HepG2 (cell line): Measurements from ENCODE around the gene TP53TG5. TPM values are rescaled to one million over a fixed set of nuclear protein-coding genes. Genes with fewer than 3 reads are reported as not detected.

Experiments
- AHDC1 ChIP-seq: sonication (generic); formaldehyde crosslinking; IDR thresholded peaks from 2 replicates; pipeline ENCODE4 v1.5.1; 2020; ENCODE audit warnings: mild to moderate bottlenecking, missing genetic modification reagents, borderline replicate concordance
- ATF3 ChIP-seq: sonication (generic); formaldehyde crosslinking; IDR thresholded peaks from 2 replicates; pipeline ENCODE4 v1.4.0; 2020; ENCODE audit warnings: missing genetic modification reagents
- BORCS8-MEF2B ChIP-seq: sonication (generic); formaldehyde crosslinking; IDR thresholded peaks from 2 replicates; pipeline ENCODE4 v1.8.0; 2022; ENCODE audit warnings: mild to moderate bottlenecking, missing genetic modification reagents
- ERF ChIP-seq: IDR thresholded peaks from 2 replicates; pipeline ENCODE4 v1.6.1; 2018; ENCODE audit warnings: missing biosample characterization, missing genetic modification reagents
- FOXK2 ChIP-seq: fragments of 450-650 bp; IDR thresholded peaks from 2 replicates; pipeline ENCODE4 v1.6.1; 2016
- GTF2F1 ChIP-seq: fragments of 150-350 bp; IDR thresholded peaks from 2 replicates; pipeline ENCODE4 v1.6.1; 2014; ENCODE audit warnings: low read length
- HDAC1 ChIP-seq: sonication (generic); formaldehyde crosslinking; IDR thresholded peaks from 2 replicates; pipeline ENCODE4 v1.5.1; 2020; ENCODE audit warnings: mild to moderate bottlenecking, missing genetic modification reagents
- KLF11 ChIP-seq: IDR thresholded peaks from 2 replicates; pipeline ENCODE4 v1.6.1; 2016; ENCODE audit warnings: missing compliant biosample characterization
- KLF15 ChIP-seq: sonication (generic); formaldehyde crosslinking; IDR thresholded peaks from 2 replicates; pipeline ENCODE4 v1.8.1; 2023; ENCODE audit warnings: borderline replicate concordance, mild to moderate bottlenecking, inconsistent platforms, missing genetic modification reagents, mixed read lengths
- LBX2 ChIP-seq: sonication (generic); formaldehyde crosslinking; IDR thresholded peaks from 2 replicates; pipeline ENCODE4 v1.5.0; 2020; ENCODE audit warnings: missing genetic modification reagents, mild to moderate bottlenecking, borderline replicate concordance
- MBD4 ChIP-seq: IDR thresholded peaks from 2 replicates; pipeline ENCODE4 v1.6.1; 2012; ENCODE audit warnings: low read length, inconsistent platforms, borderline replicate concordance
- NONO ChIP-seq, 2 experiments: fragments of 450-650 bp in 1 of 2; sonication (generic) in 1 of 2; formaldehyde crosslinking in 1 of 2; IDR thresholded peaks in 1 of 2; conservative IDR thresholded peaks in 1 of 2; 2 replicates each; pipeline versions ENCODE4 v1.6.1 to v1.8.0; 2017 to 2022; ENCODE audit warnings: mild to moderate bottlenecking in 1 of 2, missing genetic modification reagents in 1 of 2, moderate library complexity in 1 of 2
- PHF8 ChIP-seq: sonication (generic); formaldehyde crosslinking; IDR thresholded peaks from 2 replicates; pipeline ENCODE4 v1.5.0; 2020; ENCODE audit warnings: missing genetic modification reagents
- RORA ChIP-seq: sonication (generic); formaldehyde crosslinking; IDR thresholded peaks from 2 replicates; pipeline ENCODE4 v1.5.0; 2020; ENCODE audit warnings: mild to moderate bottlenecking, missing genetic modification reagents, moderate library complexity
- SMAD1 ChIP-seq: sonication (generic); formaldehyde crosslinking; IDR thresholded peaks from 2 replicates; pipeline ENCODE4 v1.4.0; 2020; ENCODE audit warnings: missing genetic modification reagents, low read depth, mild to moderate bottlenecking, borderline replicate concordance
- YEATS4 ChIP-seq: sonication (generic); formaldehyde crosslinking; IDR thresholded peaks from 2 replicates; pipeline ENCODE4 v1.4.0; 2020; ENCODE audit warnings: missing genetic modification reagents, borderline replicate concordance
- ZFP36L2 ChIP-seq: sonication (generic); formaldehyde crosslinking; IDR thresholded peaks from 2 replicates; pipeline ENCODE4 v1.4.0; 2020; ENCODE audit warnings: missing genetic modification reagents
- ZNF124 ChIP-seq: sonication (generic); formaldehyde crosslinking; IDR thresholded peaks from 2 replicates; pipeline ENCODE4 v1.4.0; 2020; ENCODE audit warnings: missing genetic modification reagents
- ZNF510 ChIP-seq: sonication (generic); formaldehyde crosslinking; IDR thresholded peaks from 2 replicates; pipeline ENCODE4 v1.4.0; 2020; ENCODE audit warnings: low read depth, mild to moderate bottlenecking, missing genetic modification reagents
- ZNF816 ChIP-seq: sonication (generic); formaldehyde crosslinking; IDR thresholded peaks from 2 replicates; pipeline ENCODE4 v1.8.0; 2022; ENCODE audit warnings: missing genetic modification reagents, mild to moderate bottlenecking, borderline replicate concordance
- polyA plus RNA-seq, 8 experiments: library from polyadenylated mRNA; depleted of rRNA in 3 of 8; stranded (reverse) in 7 of 8; unstranded in 1 of 8; fragments of >200 nt; fragmentation: Illumina TruSeq in 4 of 8; extraction: Trizol in 4 of 8; gene quantifications; 2 replicates each; pipeline versions ENCODE4 v1.2.1 to v1.2.3, GENCODE V29; 2011 to 2016; ENCODE audit warnings: low read depth in 4 of 8, missing spikeins in 1 of 8, mixed read lengths in 1 of 8; ENCODE audit not compliant: insufficient read depth in 1 of 8
- total RNA-seq, 5 experiments: library from RNA; depleted of rRNA; stranded (reverse); fragments of >200 nt; fragmentation: Illumina TruSeq; extraction: Trizol; gene quantifications; 2 replicates each; pipeline ENCODE4 v1.2.3, GENCODE V29; 2016; ENCODE audit warnings: low read depth in 1 of 5
- TF ChIP-seq, protein P1 (sequence below): sonication (generic); formaldehyde crosslinking; IDR thresholded peaks from 2 replicates; pipeline ENCODE4 v1.4.0; 2020; ENCODE audit warnings: missing genetic modification reagents

The TP53TG5 gene
- total and polyA plus RNA-seq, 2 of the 13 experiments (the other 11 are each of a cell fraction or from before 2014, with no cell fraction given) = 0.11 TPM; not detected in 1

- TF ChIP-seq LBX2 (CRISPR knock-in tag) = no peak
- TF ChIP-seq BORCS8-MEF2B = no peak; the same call in 1 of the 2 replicates
- no peak for TF ChIP-seq SMAD1 (CRISPR knock-in tag)
- TF ChIP-seq NONO (IDR thresholded peaks at IDR 0.05) = no peak
- TF ChIP-seq NONO (CRISPR knock-in tag; conservative IDR thresholded peaks at IDR 0.05) = no peak
- TF ChIP-seq ZFP36L2 (CRISPR knock-in tag) = no peak; the same call in 1 of the 2 replicates
- peak; percentile 71; the same call in 1 of the 2 replicates for TF ChIP-seq ZNF510 (CRISPR knock-in tag)
- TF ChIP-seq AHDC1 (CRISPR knock-in tag) = no peak
- no peak for TF ChIP-seq MBD4
- no peak; the same call in 1 of the 2 replicates for TF ChIP-seq ERF (CRISPR knock-in tag)
- peak; percentile 77 for TF ChIP-seq HDAC1 (CRISPR knock-in tag)
- TF ChIP-seq PHF8 (CRISPR knock-in tag) = no peak
- TF ChIP-seq ZNF816 = peak; percentile 86; the same call in 1 of the 2 replicates
- TF ChIP-seq YEATS4 (CRISPR knock-in tag) = no peak
- TF ChIP-seq KLF15 = no peak
- no peak for TF ChIP-seq ZNF124
- TF ChIP-seq, protein P1, sequence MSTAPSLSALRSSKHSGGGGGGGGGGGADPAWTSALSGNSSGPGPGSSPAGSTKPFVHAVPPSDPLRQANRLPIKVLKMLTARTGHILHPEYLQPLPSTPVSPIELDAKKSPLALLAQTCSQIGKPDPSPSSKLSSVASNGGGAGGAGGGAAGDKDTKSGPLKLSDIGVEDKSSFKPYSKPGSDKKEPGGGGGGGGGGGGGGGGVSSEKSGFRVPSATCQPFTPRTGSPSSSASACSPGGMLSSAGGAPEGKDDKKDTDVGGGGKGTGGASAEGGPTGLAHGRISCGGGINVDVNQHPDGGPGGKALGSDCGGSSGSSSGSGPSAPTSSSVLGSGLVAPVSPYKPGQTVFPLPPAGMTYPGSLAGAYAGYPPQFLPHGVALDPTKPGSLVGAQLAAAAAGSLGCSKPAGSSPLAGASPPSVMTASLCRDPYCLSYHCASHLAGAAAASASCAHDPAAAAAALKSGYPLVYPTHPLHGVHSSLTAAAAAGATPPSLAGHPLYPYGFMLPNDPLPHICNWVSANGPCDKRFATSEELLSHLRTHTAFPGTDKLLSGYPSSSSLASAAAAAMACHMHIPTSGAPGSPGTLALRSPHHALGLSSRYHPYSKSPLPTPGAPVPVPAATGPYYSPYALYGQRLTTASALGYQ (CRISPR knock-in tag) = 0 out of 2 replicates have a peak, but pooled peaks have one; percentile 15
- no peak for TF ChIP-seq RORA (CRISPR knock-in tag)
- no peak for TF ChIP-seq ATF3 (CRISPR knock-in tag)
- TF ChIP-seq FOXK2 = no peak
- TF ChIP-seq KLF11 (CRISPR knock-in tag) = no peak; the same call in 1 of the 2 replicates
- no peak for TF ChIP-seq GTF2F1
Measured at GRCh38 chr20:45343532-45344167, 34.5 kb downstream of the TP53TG5 start (continued).
